Measurements from ENCODE around the gene GYG2. TPM values are rescaled to one million over a fixed set of nuclear protein-coding genes. Genes with fewer than 3 reads are reported as not detected.

GYG2 gene
- total and polyA plus RNA-seq, 2 donors (not counting 3 experiments of a cell fraction or from before 2014, with no cell fraction given), result 0.12 to 0.22 TPM

DNA sequence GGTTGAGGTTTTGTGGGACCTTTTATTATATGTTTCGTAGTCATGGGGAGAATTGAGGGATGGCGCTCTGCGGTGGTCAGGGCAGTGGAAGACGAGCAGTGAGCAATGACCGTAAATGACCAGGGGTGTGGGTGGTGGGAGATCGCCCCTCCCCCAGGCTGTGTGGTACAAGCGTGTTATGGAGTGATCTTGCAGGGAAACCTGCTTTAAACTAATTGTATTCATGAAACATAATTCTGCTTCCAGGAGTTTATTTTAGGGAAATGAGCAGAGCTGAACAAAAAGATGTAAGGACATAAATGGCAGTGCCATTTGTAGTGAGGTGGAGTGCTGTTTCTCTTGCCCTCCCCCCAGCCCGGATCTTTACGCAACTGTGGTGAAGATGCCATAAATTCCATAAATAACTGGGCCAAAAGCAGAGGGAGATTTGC lies 20.2 kb downstream of the GYG2 start:
- DNase-seq (ENCODE audit: low read depth, low spot score) (no peak), FAIRE-seq (no peak)
- TF ChIP-seq JUN (IDR thresholded peaks at IDR 0.05; ENCODE audit: borderline replicate concordance, insufficient read depth, insufficient read length, low read depth) (no peak), MYC (IDR thresholded peaks at IDR 0.05; ENCODE audit: low read depth, low read length) (no peak)
- CTCF ChIA-PET, result no interaction called here
- Histone ChIP-seq H3K4me1 (ENCODE audit: control insufficient read depth, extremely low read depth, insufficient read depth, low read length) (no peaks in the 10 kb centered on the region), H3K36me3 (ENCODE audit: control insufficient read depth in 2 of 2, extremely low read depth in 1 of 2, insufficient read depth in 2 of 2, low read length in 2 of 2) (no peaks in the 10 kb centered on the region), H3K27ac (ENCODE audit: insufficient read depth, low read depth, low read length) (no peak overlapping the region), H3K4me3 (replicated peaks in 1 of 3; ENCODE audit: insufficient read depth in 1 of 3, low read depth in 1 of 3, low read length in 3 of 3) (no peak overlapping the region), H3K9ac (replicated peaks; ENCODE audit: extremely low read depth, insufficient read depth, low read length) (no peak overlapping the region), H2AFZ (ENCODE audit: low read depth, low read length) (no peak overlapping the region), H3K27me3 (ENCODE audit: control insufficient read depth in 2 of 2, insufficient read depth in 2 of 2, low read length in 2 of 2) (no peaks in the 10 kb centered on the region), H3K9me3 (replicated peaks; ENCODE audit: control insufficient read depth, insufficient read depth, low read length) (no peaks in the 10 kb centered on the region), H3K9me1 (replicated peaks; ENCODE audit: control insufficient read depth, extremely low read depth, insufficient read depth, low read length) (no peaks in the 10 kb centered on the region), H3K4me2 (ENCODE audit: insufficient read depth, low read length) (no peak overlapping the region), H3K79me2 (ENCODE audit: control insufficient read depth, insufficient read depth, low read length) (no peaks in the 10 kb centered on the region), H4K20me1 (replicated peaks; ENCODE audit: control insufficient read depth, extremely low read depth, insufficient read depth, low read length) (no peaks in the 10 kb centered on the region)
- POLR2A ChIA-PET, result no interaction called here
- dilution Hi-C loops (cut with MboI; ENCODE audit: extremely low pct_ligation_motif_present, low sequenced_read_pairs), result no loop called here
- intact Hi-C loops (cut with micrococcal nuclease), result no loop called here
- BruUV-seq (replicated peaks), result no TSS peak

DNA sequence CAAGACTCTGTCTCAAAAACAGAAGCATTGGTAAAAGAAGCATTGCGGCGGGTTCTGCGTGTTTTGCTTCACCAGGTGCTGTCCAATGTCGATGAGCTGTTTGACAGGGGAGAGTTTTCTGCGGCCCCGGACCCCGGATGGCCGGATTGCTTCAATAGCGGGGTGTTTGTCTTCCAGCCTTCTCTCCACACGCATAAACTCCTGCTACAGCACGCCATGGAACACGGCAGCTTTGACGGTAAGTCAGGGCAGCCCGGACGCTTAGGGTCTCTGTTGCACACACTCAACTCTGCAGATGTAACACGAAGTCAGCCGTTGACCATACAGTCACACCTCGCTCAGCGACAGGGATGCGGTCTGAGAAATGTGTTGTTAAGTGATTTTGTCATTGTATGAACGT lies 26.2 kb downstream of the GYG2 start:
- H3K36me3 ChIP-seq (ENCODE audit: control insufficient read depth in 2 of 2, extremely low read depth in 1 of 2, insufficient read depth in 2 of 2, low read length in 2 of 2), result no peaks in the 10 kb centered on the region
- no TSS peak for BruUV-seq (replicated peaks)
- H3K9ac ChIP-seq (replicated peaks; ENCODE audit: extremely low read depth, insufficient read depth, low read length), result no peak overlapping the region
- no peak overlapping the region for H3K4me3 ChIP-seq (replicated peaks in 1 of 3; ENCODE audit: insufficient read depth in 1 of 3, low read depth in 1 of 3, low read length in 3 of 3)
- no peaks in the 10 kb centered on the region for H3K79me2 ChIP-seq (ENCODE audit: control insufficient read depth, insufficient read depth, low read length)
- no peak overlapping the region for H2AFZ ChIP-seq (ENCODE audit: low read depth, low read length)
- no peaks in the 10 kb centered on the region for H3K4me1 ChIP-seq (ENCODE audit: control insufficient read depth, extremely low read depth, insufficient read depth, low read length)
- ChIA-PET POLR2A (no interaction called here), CTCF (no interaction called here)
- intact Hi-C loops (cut with micrococcal nuclease), result no loop called here
- TF ChIP-seq GATA2 (IDR thresholded peaks at IDR 0.05; ENCODE audit: insufficient read depth, insufficient read length, low read depth, low read length), result no peak
- no peak for TF ChIP-seq FOS (IDR thresholded peaks at IDR 0.05; ENCODE audit: borderline replicate concordance, insufficient read depth, low read length)
- TF ChIP-seq JUN (IDR thresholded peaks at IDR 0.05; ENCODE audit: borderline replicate concordance, insufficient read depth, insufficient read length, low read depth), result no peak
- no peak for TF ChIP-seq POLR2AphosphoS5 (IDR thresholded peaks at IDR 0.05; ENCODE audit: insufficient read depth, low read depth, low read length)
- no peak for TF ChIP-seq MYC (IDR thresholded peaks at IDR 0.05; ENCODE audit: low read depth, low read length)
- no peak for TF ChIP-seq EZH2 (IDR thresholded peaks at IDR 0.05; ENCODE audit: borderline replicate concordance, low read depth, low read length, severe bottlenecking)
- TF ChIP-seq, protein P1, sequence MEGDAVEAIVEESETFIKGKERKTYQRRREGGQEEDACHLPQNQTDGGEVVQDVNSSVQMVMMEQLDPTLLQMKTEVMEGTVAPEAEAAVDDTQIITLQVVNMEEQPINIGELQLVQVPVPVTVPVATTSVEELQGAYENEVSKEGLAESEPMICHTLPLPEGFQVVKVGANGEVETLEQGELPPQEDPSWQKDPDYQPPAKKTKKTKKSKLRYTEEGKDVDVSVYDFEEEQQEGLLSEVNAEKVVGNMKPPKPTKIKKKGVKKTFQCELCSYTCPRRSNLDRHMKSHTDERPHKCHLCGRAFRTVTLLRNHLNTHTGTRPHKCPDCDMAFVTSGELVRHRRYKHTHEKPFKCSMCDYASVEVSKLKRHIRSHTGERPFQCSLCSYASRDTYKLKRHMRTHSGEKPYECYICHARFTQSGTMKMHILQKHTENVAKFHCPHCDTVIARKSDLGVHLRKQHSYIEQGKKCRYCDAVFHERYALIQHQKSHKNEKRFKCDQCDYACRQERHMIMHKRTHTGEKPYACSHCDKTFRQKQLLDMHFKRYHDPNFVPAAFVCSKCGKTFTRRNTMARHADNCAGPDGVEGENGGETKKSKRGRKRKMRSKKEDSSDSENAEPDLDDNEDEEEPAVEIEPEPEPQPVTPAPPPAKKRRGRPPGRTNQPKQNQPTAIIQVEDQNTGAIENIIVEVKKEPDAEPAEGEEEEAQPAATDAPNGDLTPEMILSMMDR (IDR thresholded peaks at IDR 0.05; ENCODE audit: extremely low read depth in 1 of 2, insufficient read depth in 1 of 2, low read depth in 1 of 2, low read length in 2 of 2), result no peak
- TF ChIP-seq, protein P2, sequence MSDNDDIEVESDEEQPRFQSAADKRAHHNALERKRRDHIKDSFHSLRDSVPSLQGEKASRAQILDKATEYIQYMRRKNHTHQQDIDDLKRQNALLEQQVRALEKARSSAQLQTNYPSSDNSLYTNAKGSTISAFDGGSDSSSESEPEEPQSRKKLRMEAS (IDR thresholded peaks at IDR 0.05; ENCODE audit: insufficient read depth, insufficient read length), result no peak
- TF ChIP-seq POLR2A (IDR thresholded peaks at IDR 0.05; ENCODE audit: low read depth, low read length), result no peak
- H3K27ac ChIP-seq (ENCODE audit: insufficient read depth, low read depth, low read length), result no peak overlapping the region
- no peaks in the 10 kb centered on the region for H3K9me3 ChIP-seq (replicated peaks; ENCODE audit: control insufficient read depth, insufficient read depth, low read length)
- no peaks in the 10 kb centered on the region for H4K20me1 ChIP-seq (replicated peaks; ENCODE audit: control insufficient read depth, extremely low read depth, insufficient read depth, low read length)
- no peak overlapping the region for H3K4me2 ChIP-seq (ENCODE audit: insufficient read depth, low read length)
- H3K27me3 ChIP-seq (ENCODE audit: control insufficient read depth in 2 of 2, insufficient read depth in 2 of 2, low read length in 2 of 2), result no peaks in the 10 kb centered on the region
- dilution Hi-C loops (cut with MboI; ENCODE audit: extremely low pct_ligation_motif_present, low sequenced_read_pairs), result no loop called here
- FAIRE-seq, result no peak
- DNase-seq (ENCODE audit: low read depth, low spot score), result no peak
- H3K9me1 ChIP-seq (replicated peaks; ENCODE audit: control insufficient read depth, extremely low read depth, insufficient read depth, low read length), result no peaks in the 10 kb centered on the region
